ENCODE results near the gene UNC13C. TPM values are rescaled to one million over a fixed set of nuclear protein-coding genes. Genes with fewer than 3 reads are reported as not detected.

Gene UNC13C
- total and polyA plus RNA-seq, 10 of the 15 experiments (the other 5 are each of a cell fraction or from before 2014, with no cell fraction given), result 9.9 to 81.3 (median 25.0) TPM

- intact Hi-C loops (cut with micrococcal nuclease; ENCODE audit: unreplicated experiment), result no loop called here
- TF ChIP-seq RELB (IDR thresholded peaks at IDR 0.05; ENCODE audit: low read depth) (no peak), ZBTB4 (CRISPR knock-in tag; IDR thresholded peaks at IDR 0.05) (no peak), YY1 (IDR thresholded peaks at IDR 0.05; ENCODE audit: low read depth, low read length) (no peak), MXI1 (IDR thresholded peaks at IDR 0.05; ENCODE audit: low read depth, low read length) (no peak), PRDM15 (CRISPR knock-in tag; IDR thresholded peaks at IDR 0.05) (no peak), SIX5 (IDR thresholded peaks at IDR 0.05; ENCODE audit: low read depth, low read length, severe bottlenecking) (no peak), CEBPZ (IDR thresholded peaks at IDR 0.05; ENCODE audit: low read depth, low read length) (no peak), EZH2 (IDR thresholded peaks at IDR 0.05; ENCODE audit: borderline replicate concordance, control insufficient read depth, low read depth, low read length) (no peak), NBN (IDR thresholded peaks at IDR 0.05) (no peak), ASH2L (IDR thresholded peaks at IDR 0.05; ENCODE audit: borderline replicate concordance, low read depth) (no peak), KDM1A (IDR thresholded peaks at IDR 0.05; ENCODE audit: borderline replicate concordance) (no peak)
Observed at GRCh38 chr15:54014067-54014655, 35.9 kb downstream of the UNC13C start.

More at GRCh38 chr15:54014067-54014655, 35.9 kb downstream of the UNC13C start:
- ATAC-seq (no peak), FAIRE-seq (no peak), DNase-seq (ENCODE audit: low read depth, low spot score) (no peak)
- no peak overlapping the region for H3K4me2 ChIP-seq (ENCODE audit: control insufficient read depth, insufficient read depth)
- no peaks in the 10 kb centered on the region for H3K27me3 ChIP-seq (replicated peaks in 1 of 2; ENCODE audit: control insufficient read depth in 2 of 2, insufficient read depth in 2 of 2, low read length in 1 of 2)
- no peak overlapping the region for H3K4me3 ChIP-seq
- SMC1A ChIA-PET (ENCODE audit: uncharacterized antibody, unreplicated experiment), result interaction anchor here (0.7 to 3.6 kb wide), 7 partner anchors 9 to 1486 kb away, joined by 3 to 15 read pairs (median 3); no protein-coding TSS in a partner anchor
- H4K20me1 ChIP-seq (ENCODE audit: control insufficient read depth, insufficient read depth), result no peaks in the 10 kb centered on the region
- no peaks in the 10 kb centered on the region for H3K4me1 ChIP-seq (ENCODE audit: control insufficient read depth, insufficient read depth, low read length)
- in situ Hi-C loops (cut with MboI), result no loop called here
- H2AFZ ChIP-seq (ENCODE audit: control insufficient read depth, low read depth, low read length), result no peak overlapping the region
- no peaks in the 10 kb centered on the region for H3K79me2 ChIP-seq (ENCODE audit: control insufficient read depth, insufficient read depth, low read length)
- WGBS (ENCODE audit: insufficient coverage, insufficient replicate concordance, low lambda C conversion rate, missing lambda C conversion rate), result 0% methylated on average over 4 of the region's 4 CpGs
- H3K27ac ChIP-seq (ENCODE audit: control insufficient read depth, insufficient read depth), result no peak overlapping the region
- POLR2A ChIA-PET, result interaction anchor here (0.9 to 1.0 kb wide), 2 partner anchors 15 to 28 kb away, joined by 3 read pairs; no protein-coding TSS in a partner anchor
- no peaks in the 10 kb centered on the region for H3K36me3 ChIP-seq (ENCODE audit: control insufficient read depth in 2 of 2, insufficient read depth in 2 of 2, low read length in 1 of 2)
- H3K9me3 ChIP-seq (replicated peaks; ENCODE audit: control insufficient read depth, insufficient read depth, low read length), result no peaks in the 10 kb centered on the region
- no TSS peak for BruUV-seq (replicated peaks)
- CTCF ChIA-PET, result interaction anchor here (0.6 to 1.2 kb wide), 2 partner anchors 20 to 330 kb away, joined by 3 to 4 read pairs; no protein-coding TSS in a partner anchor
- RAD21 ChIA-PET (ENCODE audit: unreplicated experiment), result interaction anchor here (1.3 kb wide), 1 partner anchor 20 kb away, joined by 4 read pairs; no protein-coding TSS in a partner anchor
- no peak overlapping the region for H3K9ac ChIP-seq (ENCODE audit: control insufficient read depth, insufficient read depth, low read length)

All from GM12878 (cell line).